T-helper 9 cell (primary cell): Measurements from ENCODE around the gene HTD2.
"Not testable (repeated sequence)": the region's sequence is repeated elsewhere in the genome, so short reads cannot be mapped to it uniquely, and the experiment has no call there.

Source experiments
- DNase-seq: peaks from one replicate; pipeline ENCODE4 v3.0.0-alpha.2; 2020

HTD2 gene

DNA sequence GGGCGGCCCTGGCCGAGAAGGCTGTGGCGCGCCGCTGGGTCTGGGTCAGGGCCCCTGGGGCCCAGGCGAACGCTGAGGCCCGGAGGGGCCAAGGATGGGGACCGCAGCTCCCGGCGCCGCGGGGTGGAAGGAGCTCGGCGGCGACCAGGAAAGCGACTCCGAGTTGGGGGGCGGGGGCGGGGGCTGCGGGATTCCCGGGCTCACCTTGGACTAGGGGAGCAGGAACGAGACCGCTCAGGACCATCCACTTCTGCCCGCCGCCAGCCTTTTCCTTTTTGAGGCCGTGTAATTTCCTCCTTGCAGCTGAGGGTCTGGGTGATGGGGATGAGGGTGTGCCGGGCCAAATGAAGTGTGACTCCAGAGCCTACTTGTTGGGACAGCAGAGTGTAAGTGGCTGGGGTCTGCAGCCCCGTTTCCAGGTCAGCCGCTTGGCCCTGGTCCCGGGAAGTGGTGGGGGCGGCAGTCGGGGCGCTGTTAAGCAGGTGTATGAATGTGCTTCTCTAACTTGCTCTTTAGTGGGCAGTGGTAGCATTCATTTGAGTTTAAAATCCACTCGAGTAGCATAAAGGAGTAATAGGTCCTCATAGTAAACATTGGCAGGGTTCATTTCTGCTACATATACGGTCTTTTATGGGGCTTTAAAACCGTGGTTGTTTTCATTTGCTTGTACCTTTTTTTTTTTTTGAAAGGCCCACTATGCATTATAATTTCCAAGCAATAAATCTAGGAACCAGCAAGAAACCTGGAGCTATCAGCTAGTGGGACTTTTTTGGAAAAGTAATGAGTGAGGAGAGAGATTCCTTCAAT is 27.1 kb downstream of the HTD2 start:
- DNase-seq, result no peak

DNA sequence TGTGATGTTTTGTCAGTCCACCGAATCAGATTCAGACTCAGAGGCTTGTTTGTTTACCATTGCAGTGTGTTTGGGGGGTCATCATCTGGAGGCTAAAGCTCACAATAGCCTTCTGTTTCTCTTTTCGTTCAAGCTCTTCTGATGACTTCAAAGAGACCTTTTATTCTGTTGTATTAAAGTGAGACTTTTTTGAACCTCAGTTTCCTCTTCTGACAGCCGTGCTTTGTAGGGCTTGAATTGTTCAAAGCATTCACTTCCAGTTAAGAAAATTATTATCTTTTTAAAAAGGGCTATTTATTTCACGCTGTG is 27.6 kb downstream of the HTD2 start:
- no peak for DNase-seq

DNA sequence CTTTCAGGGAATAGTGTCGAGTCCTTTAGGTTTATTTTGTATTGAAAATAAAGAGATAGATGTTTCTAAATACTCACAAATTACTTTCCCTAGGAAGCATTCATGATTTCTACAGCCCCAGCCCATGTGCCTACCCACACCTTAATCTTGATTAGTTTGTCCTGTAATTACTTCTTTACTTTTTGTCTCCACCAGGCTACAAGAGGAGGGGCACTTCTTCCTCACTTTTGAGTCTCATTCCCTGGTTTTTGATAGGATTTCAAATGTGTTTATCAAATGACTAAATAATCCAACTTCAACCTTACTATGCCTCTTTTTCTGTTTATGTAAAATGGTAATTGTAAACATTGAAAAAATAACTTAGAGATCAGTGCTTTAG is 28.2 kb downstream of the HTD2 start:
- DNase-seq, result no peak

DNA sequence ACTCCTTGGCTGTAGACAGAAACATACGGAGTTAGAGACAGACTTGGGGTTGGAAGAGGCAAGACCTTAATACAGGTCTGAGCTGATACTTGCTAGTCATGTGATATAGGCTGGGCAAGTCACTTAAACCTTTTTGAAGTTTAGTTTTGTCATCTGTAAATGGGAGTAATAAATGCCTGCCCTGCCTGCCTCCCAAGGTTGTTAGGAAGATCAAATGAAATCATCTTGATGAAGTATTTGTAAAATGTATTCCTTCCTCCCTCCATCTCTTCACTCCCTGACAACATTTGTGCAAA is 29.3 kb downstream of the HTD2 start:
- DNase-seq, result no peak

DNA sequence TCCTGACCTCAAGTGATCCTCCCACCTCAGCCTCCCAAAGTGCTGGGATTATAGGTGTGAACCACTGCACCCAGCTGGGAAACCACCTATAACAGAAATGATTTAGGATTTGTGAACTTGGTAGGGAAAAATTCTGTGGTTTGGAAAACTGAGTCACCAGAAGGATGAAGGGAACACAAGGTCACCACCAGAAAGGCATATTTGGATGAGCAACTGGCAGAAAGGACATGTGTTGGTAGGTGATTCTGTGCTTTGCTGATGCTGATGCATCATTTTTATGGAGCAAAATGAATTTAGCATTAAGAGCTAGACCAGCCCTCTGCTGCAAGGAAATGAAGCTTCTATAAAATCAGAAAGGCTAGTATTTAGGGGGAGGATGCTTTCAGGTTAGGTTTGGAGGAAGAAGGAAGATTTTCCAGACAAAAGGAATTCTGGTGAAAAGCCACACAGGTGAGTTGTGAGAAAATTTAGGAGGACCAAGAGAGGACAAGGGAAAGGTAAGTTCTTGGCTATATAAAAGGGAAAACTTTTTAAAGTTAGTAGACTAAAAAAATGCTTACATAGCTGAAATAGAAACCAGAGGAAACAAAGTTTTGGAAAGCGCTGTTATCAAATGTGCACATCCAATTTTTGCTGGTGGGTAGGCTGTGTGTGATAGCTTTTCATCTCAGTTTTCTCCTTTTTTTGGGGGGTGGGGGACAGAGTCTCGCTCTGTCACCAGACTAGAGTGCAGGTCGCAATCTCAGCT is 30.0 kb downstream of the HTD2 start:
- DNase-seq, result no peak

DNA sequence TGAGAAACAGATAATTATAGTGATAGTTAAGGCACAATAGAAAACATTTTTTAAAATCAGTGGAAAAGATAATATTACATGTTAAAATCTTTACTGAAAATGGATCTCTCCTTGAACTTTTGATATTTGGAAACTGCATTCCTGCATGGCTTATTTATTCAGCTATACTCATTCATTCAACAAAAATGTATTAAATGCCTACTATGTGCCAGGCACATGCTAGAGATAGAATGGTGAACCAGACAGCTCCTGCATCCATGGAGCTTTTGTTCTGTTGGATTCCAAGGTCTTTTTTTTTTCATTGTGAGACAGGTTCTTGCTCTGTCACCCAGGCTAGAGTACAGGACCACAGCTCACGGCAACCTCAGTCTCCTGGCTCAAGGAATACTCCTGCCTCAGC is 30.9 kb downstream of the HTD2 start:
- no peak for DNase-seq

DNA sequence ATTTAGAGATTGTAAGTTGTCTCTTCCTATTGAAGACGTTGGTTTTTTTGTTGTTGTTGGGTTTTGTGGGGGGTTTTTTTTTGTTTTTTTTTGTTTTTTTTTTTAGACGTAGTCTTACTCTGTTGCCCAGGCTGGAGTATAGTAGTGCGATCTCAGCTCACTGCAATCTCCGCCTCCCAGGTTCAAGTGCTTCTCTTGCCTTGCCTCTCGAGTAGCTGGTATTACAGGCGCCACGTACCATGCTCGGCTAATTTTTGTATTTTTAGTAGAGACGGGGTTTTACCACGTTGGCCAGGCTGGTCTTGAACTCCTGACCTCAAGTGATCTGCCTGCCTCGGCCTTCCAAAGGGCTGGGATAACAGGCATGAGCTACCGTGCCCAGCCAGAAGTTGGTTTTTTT is 32.8 kb downstream of the HTD2 start:
- not testable (repeated sequence) for DNase-seq

DNA sequence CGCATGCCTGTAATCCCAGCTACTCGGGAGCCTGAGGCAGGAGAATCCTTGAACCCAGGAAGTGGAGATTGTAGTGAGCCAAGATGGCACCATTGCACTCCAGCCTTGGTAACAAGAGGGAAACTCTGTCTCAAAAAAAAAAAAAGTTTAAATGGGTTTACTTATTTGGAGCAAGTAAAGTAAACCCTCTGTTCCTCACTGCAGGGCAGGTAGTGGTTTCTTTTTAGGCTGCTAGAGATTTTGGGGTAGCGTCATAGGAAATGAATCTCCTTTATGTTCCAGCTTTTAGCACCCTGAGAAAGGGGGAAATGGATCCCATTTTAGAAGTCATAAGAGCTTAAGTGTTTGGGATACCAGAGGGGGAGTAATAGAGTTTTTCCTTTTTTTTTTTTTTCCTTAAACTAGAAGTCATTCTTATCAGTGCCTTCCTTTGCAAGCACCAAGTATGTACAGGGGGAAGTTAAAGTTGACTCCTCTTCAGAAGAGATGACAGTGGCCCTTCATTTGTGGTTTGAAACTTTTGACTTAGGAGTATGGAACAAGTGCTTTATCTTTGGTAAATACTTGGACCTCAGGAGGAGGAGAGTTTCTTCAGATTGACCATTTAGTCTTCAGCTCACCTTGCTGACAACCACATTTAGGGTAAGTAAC is 34.4 kb downstream of the HTD2 start:
- no peak for DNase-seq

DNA sequence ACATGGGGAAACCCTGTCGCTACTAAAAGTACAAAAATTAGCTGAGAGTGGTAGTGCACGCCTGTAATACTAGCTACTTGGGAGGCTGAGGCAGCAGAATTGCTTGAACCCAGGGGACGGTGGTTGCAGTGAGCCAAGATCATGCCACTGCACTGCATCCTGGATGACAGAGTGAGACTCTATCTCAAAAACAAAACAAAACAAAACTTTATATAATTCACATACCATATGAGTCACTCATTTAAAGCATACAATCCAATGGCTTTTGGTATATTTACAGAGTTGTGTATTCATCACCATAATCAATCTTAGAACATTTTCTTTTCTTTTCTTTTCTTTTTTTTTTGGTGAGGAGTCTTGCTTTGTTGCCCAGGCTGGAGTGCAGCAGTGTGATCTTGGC is 35.1 kb downstream of the HTD2 start:
- no peak for DNase-seq

DNA sequence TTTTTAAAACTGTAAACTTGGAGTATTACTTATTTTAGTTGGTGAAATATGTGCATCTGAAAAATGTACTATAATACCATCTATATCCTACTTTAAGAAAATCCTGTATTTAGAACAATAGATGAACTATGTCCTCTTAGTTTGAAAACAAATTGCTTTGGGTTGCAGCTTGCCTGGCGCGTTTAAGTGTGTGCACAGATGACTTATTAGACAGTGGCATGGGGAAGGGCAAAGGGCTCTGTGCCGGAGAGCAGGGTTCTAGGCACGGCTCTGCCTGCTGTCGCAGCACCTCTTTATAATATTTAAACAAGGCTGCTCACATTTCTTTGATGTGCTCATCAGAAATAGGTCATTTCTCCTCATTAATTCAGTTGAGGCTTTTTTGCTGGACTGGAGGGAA is 36.4 kb downstream of the HTD2 start:
- DNase-seq, result no peak

DNA sequence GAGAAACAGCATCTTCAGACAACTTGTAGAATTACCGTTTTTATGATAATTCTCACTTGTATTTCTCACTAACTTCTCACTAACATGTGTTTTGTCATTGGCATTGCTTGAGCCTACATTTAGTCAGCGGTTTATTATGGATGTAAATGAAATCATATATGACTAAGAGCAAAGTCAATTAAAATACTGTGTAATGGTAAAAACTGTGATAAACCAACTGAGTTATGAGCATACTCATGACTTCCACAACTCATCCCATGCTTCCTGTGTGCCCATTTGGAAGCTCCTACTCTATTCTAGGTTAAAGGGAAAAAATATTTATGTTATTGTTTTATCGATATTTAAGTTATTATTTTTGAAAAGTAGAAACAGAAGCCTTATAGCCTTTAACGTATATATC is 39.1 kb downstream of the HTD2 start:
- no peak for DNase-seq

DNA sequence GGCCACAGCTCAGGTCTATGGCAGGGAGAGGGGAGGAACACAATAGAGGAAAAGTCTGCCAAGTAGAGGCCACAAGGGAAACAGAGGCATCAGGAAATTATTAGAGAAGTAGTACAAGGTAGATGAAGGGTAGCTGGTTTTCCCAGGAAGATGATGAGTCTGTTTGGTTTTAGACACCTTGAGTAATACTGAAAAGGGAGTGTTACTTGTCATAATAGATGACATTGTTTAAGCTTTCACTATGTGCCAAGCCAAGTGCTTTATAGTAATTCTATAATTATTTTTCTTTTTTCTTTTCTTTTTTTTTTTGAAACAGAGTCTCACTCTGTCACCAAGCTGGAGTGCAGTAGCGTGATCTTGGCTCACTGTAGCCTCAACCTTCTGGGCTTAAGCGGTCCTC is 40.0 kb downstream of the HTD2 start:
- DNase-seq, result no peak

DNA sequence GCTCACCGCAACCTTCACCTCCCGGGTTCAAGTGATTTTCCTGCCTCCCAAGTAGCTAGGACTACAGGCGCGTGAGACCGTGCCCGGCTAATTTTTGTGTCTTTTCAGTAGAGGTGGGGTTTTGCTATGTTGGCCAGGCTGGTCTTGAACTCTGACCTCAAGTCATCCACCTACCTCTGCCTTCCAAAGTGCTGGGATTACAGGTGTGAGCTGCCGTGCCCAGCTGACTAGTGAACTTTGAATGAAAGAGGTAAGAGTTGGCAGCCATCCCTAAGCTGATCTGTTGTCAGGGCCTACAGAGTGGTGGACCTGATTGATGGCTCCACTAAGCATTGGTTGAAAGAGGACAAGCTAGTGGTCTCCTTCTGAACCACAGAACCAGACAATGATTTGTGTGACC is 41.7 kb downstream of the HTD2 start:
- DNase-seq, result no peak

DNA sequence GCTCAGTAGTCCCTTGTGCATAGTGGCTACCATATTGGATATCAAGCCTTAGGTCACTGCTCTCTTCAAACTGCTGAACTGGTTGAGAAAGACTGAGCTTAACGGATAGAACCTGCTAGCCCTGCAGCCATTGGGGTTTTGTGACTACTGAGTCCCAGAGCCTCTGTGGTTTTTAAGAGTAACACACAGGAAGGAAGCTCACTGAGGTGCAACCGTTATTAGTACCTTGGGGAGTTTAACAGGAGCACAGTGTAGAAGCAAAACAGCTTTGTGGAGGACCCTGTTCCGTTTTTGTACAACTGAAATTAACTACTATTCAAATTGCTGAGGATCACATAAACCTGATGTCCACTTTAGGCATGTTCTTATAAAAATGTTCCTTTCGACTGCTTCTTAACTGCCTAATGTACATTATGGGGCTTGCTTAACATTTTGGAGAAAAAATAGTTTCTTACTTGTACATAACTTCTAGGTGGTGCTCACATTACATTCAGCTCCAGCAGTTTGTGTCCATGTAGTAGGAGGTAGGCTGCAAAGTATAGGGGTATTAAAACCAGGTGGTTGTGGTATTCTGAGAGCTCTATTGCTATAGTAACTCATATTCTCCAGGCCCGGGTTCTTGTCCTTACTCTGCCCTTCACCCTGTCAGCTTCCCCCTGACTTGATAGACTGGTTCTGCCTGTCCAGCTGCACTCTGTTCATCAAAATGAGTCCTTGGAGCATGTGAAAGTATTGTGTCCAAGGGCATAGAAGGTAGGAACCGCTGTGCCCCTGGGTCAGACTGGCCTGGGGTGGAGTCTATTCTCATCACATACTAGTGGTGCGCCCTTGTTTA is 43.7 kb downstream of the HTD2 start:
- no peak for DNase-seq

DNA sequence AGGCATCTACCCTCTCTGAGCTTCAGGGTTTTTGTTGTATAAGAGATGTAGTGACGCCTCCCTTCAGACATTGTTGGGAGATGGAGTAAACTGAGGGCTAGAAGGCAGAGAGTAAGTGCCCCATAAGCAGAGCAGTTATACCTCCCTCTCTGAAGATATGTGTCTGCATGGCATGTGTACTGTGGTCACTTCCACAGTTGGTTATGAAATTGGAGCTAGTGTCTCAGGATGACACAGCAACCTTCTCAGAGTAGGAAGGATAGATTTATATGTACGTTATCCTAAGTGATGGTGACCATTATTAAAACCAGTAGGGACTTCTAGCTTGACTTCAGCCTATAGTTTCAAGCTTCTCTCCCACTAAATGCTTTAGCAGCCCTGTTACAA is 44.3 kb downstream of the HTD2 start:
- DNase-seq, result no peak

DNA sequence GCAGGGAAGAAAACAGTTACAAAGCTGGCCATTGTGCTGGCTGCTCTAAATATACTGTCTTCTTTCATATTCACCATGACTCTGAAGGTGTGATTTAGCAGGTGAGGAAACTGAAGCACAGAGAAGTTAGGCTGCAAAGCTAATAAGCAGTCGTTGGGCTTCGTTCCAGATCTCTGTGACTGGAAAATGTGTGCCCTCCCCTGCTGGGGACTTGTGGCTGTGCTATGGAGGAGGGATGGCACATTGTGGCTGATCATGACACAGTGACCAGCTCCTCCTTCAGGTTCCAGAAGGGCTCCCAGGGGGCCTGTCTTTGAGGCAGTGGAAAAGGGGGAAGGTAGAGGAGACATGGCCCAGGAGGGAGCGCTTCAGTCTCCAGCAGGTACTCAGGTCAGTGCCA is 45.6 kb downstream of the HTD2 start:
- DNase-seq, result no peak

DNA sequence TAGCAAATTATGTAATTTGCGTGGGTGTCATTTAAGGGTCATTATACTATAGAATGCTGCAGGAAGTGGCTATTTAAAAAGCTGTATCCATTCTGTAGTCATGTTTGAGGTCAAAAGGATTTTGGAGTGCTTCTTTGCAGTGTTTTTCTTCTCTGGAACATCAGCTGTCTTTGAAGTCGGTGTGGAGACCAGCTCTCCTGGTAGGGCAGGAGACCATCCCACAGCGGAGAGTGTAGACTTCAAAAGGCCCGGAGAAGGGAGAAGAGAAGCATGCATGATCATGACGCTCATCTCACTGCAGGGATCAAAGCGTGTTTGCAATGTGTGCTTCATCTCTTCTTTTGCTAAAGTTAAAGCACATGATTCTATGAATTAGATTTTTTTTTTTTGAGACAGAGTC is 46.3 kb downstream of the HTD2 start:
- no peak for DNase-seq

DNA sequence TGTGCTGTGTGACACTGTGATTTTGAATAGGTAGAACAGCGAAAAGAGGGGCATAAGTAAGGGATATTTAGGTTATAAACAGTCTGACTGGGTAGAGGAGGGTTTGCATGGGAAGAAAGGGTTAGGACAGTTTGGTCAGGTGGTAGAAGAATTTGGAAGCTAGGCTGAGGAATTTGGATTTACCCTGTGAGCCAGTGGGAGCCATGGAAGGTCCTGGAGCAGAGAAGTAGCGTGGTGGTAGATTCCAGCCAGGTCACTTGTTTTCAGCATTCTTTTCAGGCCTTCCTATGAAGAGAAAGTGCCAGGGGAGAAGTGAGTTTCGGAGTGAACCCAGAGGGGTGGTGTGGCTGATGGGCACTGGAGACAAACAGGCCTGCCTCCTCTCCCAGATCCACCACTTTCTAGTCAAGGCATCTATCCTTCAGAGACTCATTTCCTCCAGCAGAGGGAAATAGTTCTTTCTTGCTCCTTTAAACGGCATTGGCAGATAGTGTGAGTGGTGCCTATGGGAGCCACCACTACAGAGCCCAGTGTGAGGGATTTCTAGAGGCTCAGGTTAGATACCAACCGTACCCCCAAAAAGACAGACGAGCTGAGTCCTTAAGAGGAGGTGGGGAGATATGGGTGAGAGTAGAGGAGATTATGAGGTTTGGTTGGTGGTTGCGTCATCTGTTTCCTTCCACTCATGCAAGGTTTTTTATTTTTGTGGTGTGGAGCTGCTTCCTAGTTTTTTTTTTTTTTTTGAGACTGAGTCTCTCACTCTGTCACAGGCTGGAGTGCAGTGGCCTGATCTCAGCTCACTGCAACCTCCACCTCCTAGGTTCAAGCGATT is 47.6 kb downstream of the HTD2 start:
- no peak for DNase-seq

DNA sequence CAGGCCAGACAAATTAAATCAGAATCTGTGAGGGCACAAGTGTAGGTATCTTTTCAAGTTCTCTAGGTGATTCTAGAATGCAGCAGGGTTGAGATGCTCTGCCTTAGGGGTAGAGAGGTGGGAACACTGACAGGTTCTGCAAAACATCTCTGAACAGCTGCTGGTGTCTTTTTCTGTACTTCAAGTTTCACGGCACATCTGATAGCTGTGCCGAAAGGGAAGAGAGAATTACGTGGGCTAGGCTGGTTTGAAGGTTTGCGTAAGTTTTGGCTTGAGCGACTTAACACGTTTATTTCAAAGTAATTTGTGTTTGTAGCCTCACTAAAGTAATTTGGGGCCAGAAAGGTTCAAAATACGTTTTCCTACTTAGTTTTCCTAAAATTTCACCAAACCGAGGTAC is 48.9 kb downstream of the HTD2 start:
- DNase-seq, result no peak

DNA sequence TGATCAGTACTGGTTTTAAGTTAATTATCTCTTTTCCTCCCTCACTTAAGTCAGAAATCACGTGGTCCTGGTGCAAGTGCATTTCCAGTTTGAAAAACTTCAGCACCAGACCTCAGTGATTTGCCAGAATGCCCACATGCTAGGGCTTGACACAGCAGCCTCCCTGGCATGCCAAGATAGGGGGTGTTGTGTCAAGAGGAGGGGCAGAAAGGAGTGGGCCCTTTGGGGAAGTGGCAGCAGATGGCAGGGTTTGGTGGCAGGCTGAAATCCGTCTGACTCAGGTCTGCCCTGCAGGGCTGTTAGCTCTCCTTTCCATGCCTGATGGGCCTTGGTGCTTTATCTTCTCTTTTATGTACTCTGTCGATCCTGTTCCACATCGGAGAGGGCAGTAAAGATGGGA is 49.7 kb downstream of the HTD2 start:
- DNase-seq, result no peak

DNA sequence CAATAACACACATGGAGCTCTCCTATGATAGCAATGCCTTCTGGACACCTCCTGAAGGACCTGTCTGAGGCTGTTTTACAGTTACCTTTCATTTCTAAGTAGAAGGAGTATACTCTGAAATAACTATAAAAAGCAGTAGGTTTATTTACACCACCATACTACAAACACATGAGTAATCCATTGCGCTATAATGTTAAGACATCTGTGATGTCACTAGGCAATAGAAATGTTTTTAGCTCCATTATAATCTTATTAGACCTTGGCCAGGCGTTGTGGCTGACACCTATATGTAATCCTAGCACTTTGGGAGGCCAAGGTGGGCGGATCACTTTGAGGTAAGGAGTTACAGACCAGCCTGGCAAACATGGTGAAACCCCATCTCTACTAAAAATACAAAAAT is 51.1 kb downstream of the HTD2 start:
- DNase-seq, result no peak

DNA sequence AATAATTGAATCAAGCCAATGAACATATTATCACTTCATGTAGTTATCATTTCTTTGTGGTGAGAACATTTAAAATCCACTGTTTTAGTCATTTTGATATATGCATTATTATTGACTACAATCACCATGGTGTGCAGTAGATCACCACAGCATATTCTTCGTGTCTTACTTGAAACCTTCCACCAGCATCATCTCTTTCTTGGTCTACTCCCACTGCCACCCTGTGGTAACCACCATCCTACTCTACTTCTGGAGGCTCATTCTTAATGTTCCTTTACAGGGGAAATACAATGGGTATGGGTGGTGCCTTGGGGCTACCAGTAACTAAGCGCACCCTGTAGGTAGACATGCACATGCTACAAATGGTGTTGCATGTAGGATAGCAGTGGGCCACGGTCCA is 51.8 kb downstream of the HTD2 start:
- DNase-seq, result no peak

DNA sequence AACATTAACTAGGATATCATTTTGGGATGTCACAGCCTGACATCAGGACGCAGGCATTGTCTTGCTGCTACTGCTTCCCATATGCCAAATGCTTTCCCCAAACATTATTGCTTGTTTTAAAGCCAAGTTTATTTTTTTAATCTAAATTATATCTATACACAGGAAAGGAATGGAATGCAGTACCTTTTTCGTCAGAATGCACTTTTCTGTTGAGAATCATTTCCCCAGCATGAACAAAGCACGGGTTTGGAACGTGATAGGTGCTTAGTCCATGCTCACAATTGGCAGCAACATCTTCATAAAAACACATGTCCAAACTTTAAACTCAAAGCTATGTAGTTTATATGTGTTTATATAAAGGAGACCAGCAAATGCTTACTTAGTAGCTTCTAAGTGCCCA is 52.5 kb downstream of the HTD2 start:
- DNase-seq, result no peak
